COLO668 (cell line): ENCODE measurements around the gene FOXN3.

Experiments
- DNase-seq: peaks from one replicate; lab custom pipeline; 2025; ENCODE audit not compliant: unreplicated experiment; lab: John Stamatoyannopoulos, UW

FOXN3 gene

DNA sequence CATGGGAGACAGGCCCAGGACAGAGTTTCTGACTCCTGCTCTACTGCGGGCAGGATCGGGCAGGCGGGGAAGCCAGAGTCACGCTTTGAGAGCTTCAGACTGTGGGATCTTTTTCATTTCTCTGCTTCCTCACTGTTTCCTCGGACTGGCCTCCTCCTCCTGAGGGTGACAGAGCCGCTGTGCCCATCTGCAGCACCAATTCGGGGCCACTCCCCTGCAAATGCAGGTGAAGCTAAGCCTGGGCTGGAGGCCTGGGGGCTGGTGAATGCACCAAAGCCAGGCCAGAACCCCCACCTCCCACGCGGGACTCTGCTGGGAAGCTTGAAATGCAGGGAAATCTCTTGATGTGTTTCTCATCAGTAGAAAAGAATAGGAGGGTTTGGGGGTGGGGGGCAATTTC, 77.5 kb downstream of the FOXN3 start:
- no peak for DNase-seq

DNA sequence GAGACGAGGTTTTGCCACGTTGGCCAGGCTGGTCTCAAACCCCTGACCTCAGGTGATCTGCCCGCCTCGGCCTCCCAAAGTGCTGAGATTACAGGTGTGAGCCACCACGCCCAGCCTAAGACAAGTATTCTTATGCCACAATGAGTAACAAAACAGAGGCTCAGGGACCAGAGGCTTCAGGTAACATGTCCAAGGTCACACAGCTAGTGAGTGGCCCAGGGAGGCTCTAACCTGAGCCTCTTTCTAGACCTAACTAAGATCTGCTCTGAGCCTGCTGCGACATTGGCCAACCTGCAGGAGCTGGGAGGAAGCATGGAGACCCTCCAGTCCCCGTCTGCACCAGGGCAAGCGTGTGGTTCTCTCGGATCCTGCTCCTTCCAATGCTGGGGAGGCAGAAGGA, 77.9 kb downstream of the FOXN3 start:
- no peak for DNase-seq

DNA sequence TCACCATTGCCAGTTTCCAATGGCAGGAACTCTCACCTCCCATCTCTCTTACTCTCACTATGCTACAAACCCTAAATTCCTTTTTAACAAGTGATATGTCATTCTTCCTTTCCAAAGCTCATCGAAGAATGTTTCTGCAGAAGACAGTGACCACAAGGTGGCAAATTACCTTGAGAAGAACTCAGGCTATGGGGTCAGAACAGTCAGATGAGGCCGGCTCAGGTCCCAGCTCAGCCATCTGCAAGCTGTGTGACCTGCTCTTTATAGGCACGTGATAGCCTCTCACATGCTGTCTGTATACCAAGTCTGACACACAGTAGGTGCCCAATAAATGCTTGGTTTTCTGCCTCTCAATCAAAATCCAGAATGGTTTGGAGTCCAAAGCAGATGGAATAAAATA, 80.7 kb downstream of the FOXN3 start:
- no peak for DNase-seq

DNA sequence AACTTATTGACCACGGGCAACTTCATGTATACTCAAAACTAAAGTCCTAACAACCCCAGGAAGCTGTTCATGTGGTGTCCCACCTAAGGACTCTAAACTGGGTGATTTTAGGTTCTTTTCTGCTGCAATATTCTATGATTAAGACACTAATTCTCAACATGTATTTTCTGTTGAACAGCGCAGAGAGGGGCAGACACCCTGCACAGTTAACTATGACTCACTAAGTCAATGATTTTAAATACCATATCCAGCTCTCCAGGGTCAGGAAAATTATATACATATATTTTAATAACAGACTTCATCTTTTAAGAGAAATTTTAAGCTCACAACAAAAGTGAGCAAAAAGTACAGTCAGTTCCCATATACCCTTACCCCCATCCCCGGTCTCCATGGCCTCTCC, 85.0 kb downstream of the FOXN3 start:
- no peak for DNase-seq

DNA sequence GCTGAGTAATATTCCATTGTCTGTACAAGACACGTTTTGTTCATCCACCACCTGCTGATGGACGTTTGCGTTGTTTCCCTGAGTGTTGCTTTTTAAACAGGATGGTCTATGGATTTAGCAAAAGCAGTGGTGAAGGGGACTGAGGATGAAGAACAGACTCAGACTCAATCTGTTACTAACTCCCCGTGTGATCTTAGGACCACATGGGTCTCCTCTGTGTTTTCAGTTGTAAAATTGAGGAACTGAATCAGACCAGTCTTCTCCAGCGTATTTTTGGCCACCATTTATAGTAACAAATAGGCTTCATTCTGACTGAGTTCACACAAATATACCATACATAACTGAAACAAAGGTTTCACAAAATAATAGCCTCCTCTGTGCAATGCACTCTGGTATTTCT, 85.6 kb downstream of the FOXN3 start:
- DNase-seq, result no peak

DNA sequence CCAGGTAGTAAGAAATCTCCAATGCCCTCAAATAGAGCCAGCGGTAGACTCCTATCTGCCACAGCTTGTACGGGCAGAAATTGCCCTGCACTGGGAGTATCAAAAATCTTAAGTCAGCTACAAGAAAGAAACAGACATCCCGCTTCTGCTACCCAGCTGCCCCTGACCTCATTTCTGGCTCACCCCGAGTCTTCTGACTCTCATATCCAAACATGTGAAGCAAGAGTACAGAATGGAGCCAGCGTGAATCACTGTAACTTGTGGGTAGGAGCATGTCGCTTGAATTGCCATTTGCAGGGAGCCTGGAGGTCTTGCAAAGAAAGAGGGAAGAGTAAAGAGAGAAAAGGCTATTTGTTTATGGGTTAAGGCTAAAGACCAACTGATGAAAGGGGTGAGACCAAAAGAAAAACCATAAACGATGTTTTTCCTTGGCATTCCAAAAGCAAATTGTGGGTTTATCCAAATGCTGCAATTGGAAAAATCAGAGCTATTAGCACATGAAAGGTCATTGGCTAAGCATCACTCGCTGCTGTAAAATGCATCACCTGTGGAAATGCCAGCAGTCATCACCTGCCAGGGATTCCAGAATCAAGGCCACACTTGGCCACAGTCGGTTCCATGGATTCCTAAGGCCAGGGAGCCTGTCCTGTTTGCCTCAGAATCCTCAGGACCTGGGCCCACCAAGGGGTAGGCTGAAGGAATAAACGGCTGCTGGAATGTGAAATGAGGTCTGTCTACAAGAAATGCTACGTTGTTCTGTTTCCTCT, 86.6 kb downstream of the FOXN3 start:
- DNase-seq, result no peak

DNA sequence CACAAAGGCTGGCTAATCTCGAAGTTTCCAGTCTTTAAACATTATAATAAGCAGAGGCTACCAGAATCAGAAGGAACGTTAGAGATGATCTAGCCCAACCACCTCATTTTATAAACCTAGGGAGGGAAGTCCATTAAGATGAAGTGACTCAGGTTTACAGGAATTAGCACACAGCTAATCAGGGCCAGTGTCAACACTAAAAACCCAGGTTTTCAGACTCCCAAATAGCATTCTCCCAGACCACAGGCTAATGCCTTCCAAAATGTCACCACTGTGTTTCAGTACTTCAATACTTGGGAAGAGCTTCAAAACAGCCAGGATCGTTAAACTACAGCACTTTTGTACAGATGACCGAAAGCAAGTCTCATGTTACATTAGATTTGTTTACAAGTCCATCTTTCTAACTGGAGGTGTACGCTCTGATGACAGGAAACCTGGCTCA, 89.2 kb downstream of the FOXN3 start:
- DNase-seq, result no peak

DNA sequence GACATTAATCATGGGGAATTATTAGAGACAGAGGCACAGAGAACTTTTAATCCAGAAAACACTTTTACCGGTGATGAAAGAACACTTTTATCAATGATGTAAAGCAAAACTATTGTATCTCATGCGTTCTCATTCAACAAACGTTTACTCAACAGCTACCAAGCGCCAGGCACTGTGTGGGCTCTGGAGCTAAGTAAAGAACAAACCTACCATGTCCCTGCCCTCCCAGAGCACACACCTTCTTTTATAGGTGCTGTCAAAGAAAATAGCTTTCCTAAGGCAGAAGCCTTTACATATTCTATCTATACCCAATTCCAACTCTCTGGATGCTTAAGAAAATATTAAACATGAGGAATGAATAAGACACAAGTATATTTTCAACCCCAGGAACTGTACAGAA, 91.1 kb downstream of the FOXN3 start:
- peak; percentile 27 for DNase-seq

DNA sequence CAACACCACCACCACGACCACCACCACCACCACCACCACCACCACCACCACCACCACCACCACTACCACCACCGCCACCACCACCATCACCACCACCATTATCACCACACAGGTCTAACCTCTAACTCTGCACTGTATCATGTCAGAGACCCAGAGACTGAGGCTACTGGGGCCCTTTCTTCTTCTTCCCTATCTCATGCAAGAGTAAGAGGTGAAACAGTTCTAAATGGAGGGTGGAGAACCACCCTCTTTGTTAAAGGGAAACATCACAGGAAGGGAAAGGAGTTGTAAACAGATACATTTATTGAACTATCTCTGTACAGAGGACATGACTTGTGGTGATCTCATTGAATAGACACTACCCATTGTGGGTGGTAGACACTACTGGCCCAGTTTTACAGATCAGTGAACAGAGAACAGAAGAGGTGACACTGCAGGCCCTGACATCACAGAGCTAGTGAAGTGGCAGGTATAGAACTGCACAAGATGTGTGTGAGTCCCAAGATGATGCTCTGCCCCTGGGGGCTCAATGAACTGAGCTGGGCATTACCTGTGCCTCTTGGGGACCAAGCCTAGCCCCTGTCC, 91.6 kb downstream of the FOXN3 start:
- no peak for DNase-seq

DNA sequence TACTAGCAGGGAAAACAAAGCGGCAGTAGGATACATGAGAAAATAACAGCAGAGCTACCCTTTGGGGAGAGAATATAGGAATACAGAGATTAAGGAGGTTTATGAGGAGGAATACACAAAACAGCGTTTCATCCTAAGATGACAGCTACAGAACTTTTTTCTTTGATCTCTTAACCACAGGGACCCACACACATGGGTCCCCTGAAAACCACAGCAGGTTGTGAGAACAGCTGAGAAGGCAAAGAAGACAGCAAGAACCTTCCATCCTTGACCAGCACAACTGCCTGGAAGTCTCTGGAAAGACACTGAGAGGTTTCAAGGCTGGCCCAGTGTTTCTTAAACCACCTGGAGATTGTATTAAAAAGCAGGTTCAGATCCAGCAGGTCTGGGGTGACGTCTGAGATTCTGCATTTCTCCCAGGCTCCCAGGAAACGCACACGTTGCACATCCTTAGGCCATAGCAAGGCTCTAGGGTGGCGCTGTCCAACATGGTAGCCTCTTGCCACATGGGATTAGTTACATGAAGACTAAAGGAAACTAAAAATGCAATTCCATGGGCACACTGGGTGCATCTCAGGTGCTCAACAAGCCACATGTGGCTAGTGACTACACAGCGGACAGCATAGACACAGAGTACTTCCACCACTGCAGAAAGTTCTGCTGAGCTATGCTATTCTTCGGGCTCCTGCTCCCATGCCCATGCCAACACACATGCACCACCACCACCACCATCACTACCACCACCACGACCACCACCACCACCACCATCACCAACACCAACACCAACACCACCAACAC, 92.3 kb downstream of the FOXN3 start:
- DNase-seq, result no peak

DNA sequence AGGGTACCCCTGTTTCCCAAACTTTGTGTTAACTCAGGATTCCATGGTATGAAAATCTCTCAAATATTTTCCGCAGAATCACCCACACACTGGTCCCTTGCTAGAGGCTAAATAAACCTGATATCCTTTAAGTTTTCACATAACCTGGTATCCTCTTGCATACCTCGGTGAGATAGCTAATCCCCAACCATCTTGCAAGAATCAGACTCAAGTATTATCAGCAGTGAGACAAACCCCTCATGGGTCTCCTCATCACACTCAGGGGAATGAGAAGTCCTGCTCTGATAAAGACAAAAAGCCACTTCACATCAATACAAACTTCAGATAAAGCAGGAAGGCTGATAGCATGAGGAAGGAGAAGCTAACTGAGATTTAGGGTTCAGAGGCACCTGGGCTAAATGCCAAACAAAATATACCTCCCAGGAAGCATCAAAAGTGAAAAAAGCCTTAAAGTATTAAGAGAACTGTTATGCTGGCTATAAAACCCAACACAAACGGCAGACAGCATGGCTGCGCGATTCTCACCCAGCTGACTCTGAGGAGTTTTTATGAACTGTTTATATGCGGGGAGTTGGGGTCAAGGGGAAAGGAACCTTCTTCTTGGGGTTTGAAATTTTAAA, 96.5 kb downstream of the FOXN3 start:
- no peak for DNase-seq

DNA sequence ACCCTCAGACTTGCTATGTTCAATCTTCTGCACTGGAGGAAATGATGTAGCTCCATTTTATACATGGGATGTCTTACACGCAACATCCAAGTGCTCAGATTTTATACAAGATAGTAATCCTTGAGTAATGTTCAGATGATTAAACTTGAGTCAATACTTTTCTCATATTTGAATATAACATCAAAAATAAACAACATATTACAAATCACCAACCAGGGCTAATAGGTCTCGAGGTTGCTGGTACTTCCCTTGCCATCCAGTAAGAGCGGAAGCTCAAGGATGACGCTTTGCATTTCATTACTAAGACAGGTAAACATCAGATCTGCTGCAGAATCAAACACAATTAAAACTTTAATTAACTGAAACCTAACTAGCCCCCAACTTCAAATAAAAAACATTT, 97.3 kb downstream of the FOXN3 start:
- no peak for DNase-seq

DNA sequence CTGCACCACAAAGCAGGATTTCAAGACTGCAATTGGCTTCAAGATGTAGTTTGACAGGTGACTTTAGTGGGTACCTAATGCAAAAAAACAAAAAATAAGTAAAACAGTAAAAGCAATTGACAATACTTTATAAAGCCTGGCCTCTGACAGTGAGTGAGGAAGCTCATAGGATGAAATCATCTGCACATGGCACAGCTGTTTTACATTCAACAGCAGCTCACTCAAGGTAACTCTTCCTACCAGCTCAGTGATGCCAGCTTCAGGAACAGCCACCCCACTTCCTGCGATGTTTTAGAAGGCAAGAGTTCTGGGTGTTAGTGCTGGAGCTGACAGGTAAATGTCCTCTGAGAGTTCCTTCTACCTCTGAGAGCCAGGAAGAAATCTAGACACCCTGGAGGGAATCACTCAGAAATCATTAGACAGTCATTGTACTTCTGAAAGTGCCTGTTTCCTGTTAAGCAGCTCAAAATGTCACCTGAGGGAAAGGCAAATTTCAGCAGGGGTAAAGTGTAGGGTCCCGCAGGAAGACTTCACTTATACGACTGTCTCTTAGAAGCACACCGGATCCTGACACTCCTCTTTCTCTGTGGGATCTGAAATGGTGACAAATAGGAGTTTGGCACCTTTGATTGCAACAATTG, 99.9 kb downstream of the FOXN3 start:
- DNase-seq, result no peak

DNA sequence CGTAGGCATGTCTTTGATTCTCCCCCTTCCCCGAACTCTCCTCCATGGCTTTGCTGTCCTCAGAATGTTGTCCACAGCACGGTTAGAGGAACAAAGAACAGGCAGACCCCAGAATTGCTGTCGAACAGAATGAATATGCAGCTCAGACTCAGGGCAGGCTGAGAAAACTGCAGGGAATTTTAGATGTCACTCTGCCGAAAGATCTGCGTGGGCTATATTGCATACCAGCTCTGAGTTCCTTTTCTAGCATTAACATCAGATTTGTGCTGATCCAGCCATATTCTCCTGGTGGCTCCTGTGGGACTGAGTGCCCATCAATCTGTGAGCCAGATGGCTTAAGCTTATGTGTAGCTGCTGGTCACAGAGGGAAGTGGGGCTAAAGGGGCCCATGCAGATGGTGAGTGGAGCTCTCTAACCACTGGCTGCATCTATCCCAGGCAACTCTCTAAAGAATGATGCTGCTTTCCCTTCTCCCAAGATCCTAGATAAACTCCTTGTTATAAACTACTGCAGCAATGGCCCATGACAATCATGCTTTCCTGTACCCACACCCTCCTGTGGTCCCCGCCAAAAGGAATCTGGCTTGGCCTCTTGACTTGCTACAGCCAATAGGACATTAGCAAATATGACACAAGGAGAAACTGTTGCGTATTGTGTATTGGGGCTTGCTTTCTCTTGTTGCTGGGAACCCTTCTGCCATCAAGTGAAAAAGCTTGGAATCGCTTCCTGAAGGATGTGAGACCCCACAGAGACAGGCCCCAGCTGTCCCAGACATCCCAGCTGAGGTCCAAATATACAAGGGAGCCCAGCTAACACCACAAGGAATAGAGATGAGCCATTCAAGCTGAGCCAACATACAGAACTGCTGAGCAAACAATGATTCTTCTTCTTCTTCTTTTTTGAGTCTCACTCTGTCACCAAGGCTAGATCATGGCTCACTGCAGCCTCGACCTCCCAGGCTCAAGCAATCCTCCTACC, 101.3 kb downstream of the FOXN3 start:
- DNase-seq, result no peak

DNA sequence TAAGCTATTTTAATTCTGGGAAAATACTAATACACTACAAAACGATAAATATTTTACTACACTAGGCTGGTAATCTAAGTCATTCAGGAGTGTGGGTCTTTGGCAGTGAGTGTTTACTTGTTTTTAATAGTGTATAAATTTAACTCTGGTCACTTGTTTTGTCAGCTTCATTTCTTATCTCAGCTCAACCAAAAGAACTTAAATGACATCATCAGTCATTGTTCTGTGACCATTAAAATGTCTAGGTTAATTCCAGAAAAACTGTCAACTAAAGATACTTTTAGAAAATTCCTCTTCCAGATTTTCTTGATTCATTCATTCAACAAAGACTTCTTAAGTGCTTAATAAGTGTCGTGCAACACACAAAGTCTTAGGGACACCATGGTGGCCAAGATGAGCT, 102.8 kb downstream of the FOXN3 start:
- no peak for DNase-seq

DNA sequence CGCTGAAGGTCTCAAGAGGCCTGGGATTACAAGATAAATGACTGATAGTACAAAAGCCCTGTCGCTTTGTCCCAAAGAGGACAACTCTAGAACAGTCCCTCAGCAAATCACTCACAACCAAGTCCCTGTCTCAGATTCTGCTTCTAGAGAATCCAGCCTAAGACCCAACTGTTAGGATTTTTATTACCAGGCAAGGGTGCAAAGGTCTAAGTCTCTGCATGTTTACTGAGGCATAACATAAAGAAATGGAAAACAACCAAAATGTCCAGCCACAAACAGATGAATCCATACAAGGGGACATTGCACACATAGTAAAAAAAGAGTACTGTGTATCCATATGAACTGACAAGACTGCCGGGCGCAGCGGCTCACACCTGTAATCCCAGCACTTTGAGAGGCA, 104.1 kb downstream of the FOXN3 start:
- no peak for DNase-seq

DNA sequence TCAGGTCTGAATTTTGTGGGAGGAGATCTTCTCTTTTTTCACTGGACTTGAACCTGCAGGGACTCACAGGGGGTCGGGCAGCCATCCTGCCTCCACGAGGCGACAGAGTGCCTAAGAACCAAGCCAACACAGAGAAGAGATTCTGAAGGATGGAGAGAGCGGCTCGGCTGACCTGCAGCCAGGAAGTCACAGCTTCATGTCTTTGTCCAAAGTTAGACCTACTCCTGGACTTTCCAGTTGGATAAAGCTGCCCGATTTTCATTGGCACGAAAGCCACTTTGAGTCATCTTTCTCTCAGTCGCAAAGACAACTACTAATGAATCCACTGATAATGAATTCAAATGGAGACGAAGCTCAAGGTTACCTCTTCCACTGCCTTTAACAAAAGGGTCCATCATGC, 106.8 kb downstream of the FOXN3 start:
- no peak for DNase-seq

DNA sequence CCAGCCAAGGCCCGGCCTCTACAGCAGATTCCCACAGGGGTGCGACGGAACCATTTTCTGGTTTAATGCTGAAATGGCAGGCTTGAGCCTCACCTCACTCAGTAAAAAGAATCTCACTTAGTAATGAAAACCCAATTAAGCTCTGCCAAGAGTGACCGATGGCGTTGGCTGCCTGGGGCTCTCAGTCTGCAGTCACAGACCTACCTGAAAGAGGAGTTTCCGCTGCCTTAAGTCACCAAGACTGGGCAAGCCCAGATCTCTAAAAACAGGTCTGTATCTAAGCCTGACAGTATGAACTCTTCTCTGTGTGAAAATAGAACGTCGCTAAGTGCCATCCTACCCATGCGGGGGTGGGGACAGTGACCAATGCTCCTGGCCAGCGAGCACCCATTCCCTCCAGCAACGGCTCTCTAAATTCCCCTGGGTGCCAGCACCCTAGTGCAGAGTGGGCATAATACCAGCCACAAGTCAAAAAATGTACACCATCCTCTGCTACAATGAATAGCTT, 107.3 kb downstream of the FOXN3 start:
- DNase-seq, result no peak

DNA sequence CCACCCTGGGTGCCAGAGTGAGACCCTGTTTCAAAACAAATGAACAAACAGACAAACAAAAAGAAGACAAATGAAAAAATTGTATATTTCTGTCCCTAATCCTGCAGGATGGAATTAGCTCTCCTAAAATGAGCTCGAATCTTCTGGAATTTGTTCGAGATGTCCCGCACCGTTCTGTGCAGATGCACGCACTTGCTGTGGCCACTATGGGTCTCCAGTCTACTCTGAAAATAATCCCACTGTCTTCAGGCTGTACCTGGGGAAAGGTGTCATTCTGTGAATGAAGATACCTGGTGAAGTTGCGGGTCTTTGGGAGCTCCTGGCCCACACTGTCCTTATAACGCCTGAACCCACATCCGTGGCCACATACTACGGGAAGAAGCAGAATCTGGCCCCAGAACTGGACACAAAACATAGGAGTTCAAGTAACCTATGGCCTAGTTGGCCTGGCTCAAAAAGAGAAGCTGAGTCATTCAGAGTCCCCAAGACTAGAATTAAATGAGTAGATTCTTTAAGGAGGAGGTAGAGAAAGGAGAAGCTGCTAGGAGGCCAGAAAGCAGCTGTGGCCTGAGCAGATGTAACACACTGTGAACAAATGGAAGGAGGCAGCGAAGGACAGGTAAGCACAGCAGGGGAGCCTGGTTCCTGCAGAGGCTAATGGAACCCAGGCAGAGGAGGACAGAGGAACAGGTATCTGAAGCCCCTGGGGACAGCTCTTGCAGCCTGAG, 108.6 kb downstream of the FOXN3 start:
- DNase-seq, result no peak
